SK-N-SH treated with all-trans-retinoic acid at 6 μM for 48 hours (cell line): ENCODE data around the gene DSE.

Experiments used
- BACH2 ChIP-seq: fragments of 250-450 bp; sonication (Bioruptor Pico); IDR thresholded peaks from 2 replicates; pipeline ENCODE4 v1.9.0; 2021; ENCODE audit warnings: mild to moderate bottlenecking, borderline replicate concordance
- CREB5 ChIP-seq: fragments of 250-450 bp; sonication (Bioruptor Pico); IDR thresholded peaks from 2 replicates; pipeline ENCODE4 v1.5.1; 2020; ENCODE audit warnings: low read depth, mild to moderate bottlenecking, moderate library complexity
- CSDC2 ChIP-seq: fragments of 250-450 bp; sonication (Bioruptor Pico); IDR thresholded peaks from 2 replicates; pipeline ENCODE4 v1.5.0; 2020; ENCODE audit warnings: mild to moderate bottlenecking, moderate library complexity
- ZFP3 ChIP-seq: fragments of 250-450 bp; sonication (Bioruptor Pico); IDR thresholded peaks from 2 replicates; pipeline ENCODE4 v1.5.0; 2020; ENCODE audit warnings: mild to moderate bottlenecking, moderate library complexity
- ZNF565 ChIP-seq: fragments of 450-650 bp; formaldehyde crosslinking; conservative IDR thresholded peaks from 2 replicates; pipeline ENCODE4 v1.5.0; 2020; ENCODE audit warnings: low read depth, mild to moderate bottlenecking, moderate library complexity
- ZNF70 ChIP-seq: fragments of 450-650 bp; formaldehyde crosslinking; IDR thresholded peaks from 2 replicates; pipeline ENCODE4 v1.5.0; 2020; ENCODE audit warnings: mild to moderate bottlenecking, moderate library complexity
- TF ChIP-seq, protein P1 (sequence below): fragments of 250-450 bp; sonication (Bioruptor Pico); IDR thresholded peaks from 2 replicates; pipeline ENCODE4 v1.8.0; 2020; ENCODE audit warnings: mild to moderate bottlenecking, moderate library complexity, borderline replicate concordance

GRCh38 chr6:116451916-116452315, 81.2 kb downstream of the DSE start:
- TF ChIP-seq, protein P1, sequence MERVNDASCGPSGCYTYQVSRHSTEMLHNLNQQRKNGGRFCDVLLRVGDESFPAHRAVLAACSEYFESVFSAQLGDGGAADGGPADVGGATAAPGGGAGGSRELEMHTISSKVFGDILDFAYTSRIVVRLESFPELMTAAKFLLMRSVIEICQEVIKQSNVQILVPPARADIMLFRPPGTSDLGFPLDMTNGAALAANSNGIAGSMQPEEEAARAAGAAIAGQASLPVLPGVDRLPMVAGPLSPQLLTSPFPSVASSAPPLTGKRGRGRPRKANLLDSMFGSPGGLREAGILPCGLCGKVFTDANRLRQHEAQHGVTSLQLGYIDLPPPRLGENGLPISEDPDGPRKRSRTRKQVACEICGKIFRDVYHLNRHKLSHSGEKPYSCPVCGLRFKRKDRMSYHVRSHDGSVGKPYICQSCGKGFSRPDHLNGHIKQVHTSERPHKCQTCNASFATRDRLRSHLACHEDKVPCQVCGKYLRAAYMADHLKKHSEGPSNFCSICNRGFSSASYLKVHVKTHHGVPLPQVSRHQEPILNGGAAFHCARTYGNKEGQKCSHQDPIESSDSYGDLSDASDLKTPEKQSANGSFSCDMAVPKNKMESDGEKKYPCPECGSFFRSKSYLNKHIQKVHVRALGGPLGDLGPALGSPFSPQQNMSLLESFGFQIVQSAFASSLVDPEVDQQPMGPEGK (CRISPR knock-in tag), result no peak
- TF ChIP-seq CREB5 (CRISPR knock-in tag), result no peak
- TF ChIP-seq ZFP3, result no peak
- TF ChIP-seq ZNF565, result no peak
- no peak for TF ChIP-seq BACH2 (CRISPR knock-in tag)
- no peak for TF ChIP-seq CSDC2 (CRISPR knock-in tag)
- no peak for TF ChIP-seq ZNF70 (CRISPR knock-in tag)
